Measurements from ENCODE around the gene STRN3.
"Not testable (repeated sequence)": the region's sequence is repeated elsewhere in the genome, so short reads cannot be mapped to it uniquely, and the experiment has no call there.

Gene STRN3

DNA sequence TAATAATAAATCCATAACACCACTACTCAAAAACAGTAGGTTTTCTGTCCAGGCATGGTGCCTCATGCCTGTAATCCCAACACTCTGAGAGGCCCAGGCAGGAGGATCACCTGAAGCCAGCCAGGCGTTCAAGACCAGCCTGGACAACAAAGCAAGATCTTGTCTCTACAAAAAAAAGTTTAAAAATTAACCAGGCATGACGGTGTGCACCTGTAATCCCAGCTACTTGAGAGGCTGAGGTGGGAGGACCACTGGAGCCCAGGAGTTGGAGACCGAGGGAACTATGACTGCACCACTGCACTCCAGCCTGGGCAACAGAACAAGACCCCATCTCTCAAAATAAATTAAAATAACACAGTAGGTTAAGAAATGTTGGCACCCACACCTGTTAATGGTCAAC is 45.2 kb downstream of the STRN3 start:
- Histone ChIP-seq H3K36me3 (ENCODE audit: control insufficient read depth in 1 of 2, insufficient read depth in 2 of 2, low read length in 2 of 2) (no peaks in the 10 kb centered on the region), H2BK5ac (ENCODE audit: low read depth, low read length, poor library complexity) (no peak overlapping the region), H2AK5ac (ENCODE audit: low read length) (no peak overlapping the region), H3K4ac (ENCODE audit: low read depth, low read length) (no peak overlapping the region), H3K27ac (ENCODE audit: low read depth, low read length) (no peak overlapping the region), H4K12ac (ENCODE audit: low read depth, low read length) (no peak overlapping the region), H2AFZ (ENCODE audit: insufficient read depth, low read length, poor library complexity) (no peak overlapping the region), H2BK120ac (ENCODE audit: insufficient read depth, low read length, poor library complexity) (no peak overlapping the region), H4K91ac (ENCODE audit: low read depth, low read length) (no peak overlapping the region), H3K23ac (ENCODE audit: low read length) (no peak overlapping the region), H3K27me3 (ENCODE audit: insufficient read depth, low read length) (no peaks in the 10 kb centered on the region), H4K8ac (ENCODE audit: low read depth, low read length) (no peak overlapping the region), H3K4me2 (ENCODE audit: low read length) (no peak overlapping the region), H3K4me1 (ENCODE audit: control insufficient read depth in 1 of 2, insufficient read depth in 2 of 2, low read length in 2 of 2) (no peaks in the 10 kb centered on the region), H3K9ac (ENCODE audit: low read length) (no peak overlapping the region), H3K14ac (ENCODE audit: low read length) (no peak overlapping the region), H3K79me2 (ENCODE audit: control insufficient read depth, insufficient read depth, low read length, poor library complexity) (peaks cover 4% of the 10 kb centered on the region), H3K4me3 (ENCODE audit: low read depth, low read length) (no peak overlapping the region), H3K9me3 (ENCODE audit: insufficient read depth, low read depth, low read length) (no peaks in the 10 kb centered on the region), H2BK12ac (ENCODE audit: low read length) (no peak overlapping the region), H3K18ac (ENCODE audit: low read length) (no peak overlapping the region), H3K79me1 (ENCODE audit: low read length) (no peaks in the 10 kb centered on the region)
- DNase-seq = no peak
- no CpG with 5 or more reads among the region's 3 CpGs for WGBS (ENCODE audit: extremely low coverage, insufficient coverage, insufficient read length)

DNA sequence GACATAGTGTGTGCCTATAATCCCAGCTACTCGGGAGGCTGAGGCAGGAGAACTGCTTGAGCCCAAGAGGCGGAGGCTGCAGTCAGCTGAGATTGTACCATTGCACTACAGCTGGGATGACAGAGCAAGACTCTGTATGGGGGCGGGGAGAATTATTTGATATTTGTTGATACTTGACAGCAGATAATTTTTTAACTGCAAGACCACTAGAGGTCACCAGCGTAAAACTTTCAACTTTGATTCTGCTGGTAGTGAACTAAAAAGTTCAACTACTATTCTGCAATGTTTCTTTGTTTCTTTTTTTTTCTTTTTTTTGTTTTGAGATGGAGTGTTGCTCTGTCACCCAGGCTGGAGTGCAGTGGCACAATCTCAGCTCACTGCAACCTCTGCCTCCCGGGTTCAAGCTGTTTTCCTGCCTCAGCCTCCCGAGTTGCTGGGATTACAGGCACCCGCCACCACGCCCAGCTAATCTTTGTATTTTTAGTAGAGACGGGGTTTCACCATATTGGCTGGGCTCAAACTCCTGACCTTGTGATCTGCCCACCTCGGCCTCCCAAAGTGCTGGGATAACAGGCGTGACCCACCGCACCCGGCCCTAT is 46.0 kb downstream of the STRN3 start:
- H3K79me2 ChIP-seq (ENCODE audit: control insufficient read depth, insufficient read depth, low read length, poor library complexity); H3K23ac ChIP-seq (ENCODE audit: low read length); H4K91ac ChIP-seq (ENCODE audit: low read depth, low read length); H3K4me2 ChIP-seq (ENCODE audit: low read length); H3K9ac ChIP-seq (ENCODE audit: low read length); H3K36me3 ChIP-seq (ENCODE audit: control insufficient read depth in 1 of 2, insufficient read depth in 2 of 2, low read length in 2 of 2); H2BK120ac ChIP-seq (ENCODE audit: insufficient read depth, low read length, poor library complexity); H4K8ac ChIP-seq (ENCODE audit: low read depth, low read length); H2BK5ac ChIP-seq (ENCODE audit: low read depth, low read length, poor library complexity); H3K14ac ChIP-seq (ENCODE audit: low read length); H4K12ac ChIP-seq (ENCODE audit: low read depth, low read length); H3K4me3 ChIP-seq (ENCODE audit: low read depth, low read length); H3K27ac ChIP-seq (ENCODE audit: low read depth, low read length); H2AK5ac ChIP-seq (ENCODE audit: low read length); H2BK12ac ChIP-seq (ENCODE audit: low read length); H3K18ac ChIP-seq (ENCODE audit: low read length); H3K4me1 ChIP-seq (ENCODE audit: control insufficient read depth in 1 of 2, insufficient read depth in 2 of 2, low read length in 2 of 2); H3K9me3 ChIP-seq (ENCODE audit: insufficient read depth, low read depth, low read length); H3K79me1 ChIP-seq (ENCODE audit: low read length); H2AFZ ChIP-seq (ENCODE audit: insufficient read depth, low read length, poor library complexity); H3K27me3 ChIP-seq (ENCODE audit: insufficient read depth, low read length): not testable (repeated sequence)
- no CpG with 5 or more reads among the region's 13 CpGs for WGBS (ENCODE audit: extremely low coverage, insufficient coverage, insufficient read length)
- H3K4ac ChIP-seq (ENCODE audit: low read depth, low read length) = peak overlapping the region; percentile 52
- DNase-seq = peak; percentile 48 to 86

DNA sequence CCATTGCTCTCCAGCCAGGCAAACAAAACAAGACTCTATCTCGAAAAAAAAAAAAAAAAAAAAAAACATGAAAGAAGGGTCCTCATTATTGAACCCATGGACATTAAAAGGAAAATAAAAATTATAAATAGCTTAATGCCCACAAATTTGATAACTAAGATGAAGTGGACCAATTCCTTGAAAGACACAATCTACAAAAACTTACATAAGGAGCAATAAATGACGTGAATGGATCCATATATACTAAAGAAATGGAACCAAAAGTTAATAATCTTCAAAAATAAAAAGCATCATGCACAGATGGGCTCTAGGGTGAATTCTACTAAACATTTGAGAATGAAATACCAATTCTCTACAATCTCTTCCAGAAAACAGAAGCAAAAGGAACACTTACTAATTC is 48.4 kb downstream of the STRN3 start:
- H3K23ac ChIP-seq (ENCODE audit: low read length) = no peak overlapping the region

DNA sequence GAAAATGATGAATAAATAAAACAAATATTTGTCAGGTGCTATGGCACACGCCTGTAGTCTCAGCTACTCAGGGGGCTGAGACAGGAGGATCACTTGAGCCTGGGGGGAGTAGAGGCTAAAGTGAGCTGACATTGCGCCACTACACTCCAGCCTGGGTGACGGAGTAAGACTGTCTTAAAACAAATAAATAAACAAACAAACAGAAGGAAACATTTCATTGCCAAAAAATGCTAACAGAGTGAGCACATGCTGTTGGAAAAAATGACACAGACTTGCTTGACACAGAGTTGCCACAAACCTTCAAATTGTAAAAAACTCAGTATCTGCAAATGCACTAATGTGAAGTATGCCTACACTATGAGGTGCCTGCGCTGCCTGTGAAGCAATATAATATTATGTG is 51.6 kb downstream of the STRN3 start:
- Histone ChIP-seq H3K18ac (ENCODE audit: low read length) (no peak overlapping the region), H3K4me2 (ENCODE audit: low read length) (no peak overlapping the region), H3K23ac (ENCODE audit: low read length) (no peak overlapping the region), H4K8ac (ENCODE audit: low read depth, low read length) (no peak overlapping the region), H2BK12ac (ENCODE audit: low read length) (no peak overlapping the region), H3K27ac (ENCODE audit: low read depth, low read length) (no peak overlapping the region), H3K79me2 (ENCODE audit: control insufficient read depth, insufficient read depth, low read length, poor library complexity) (peaks cover 15% of the 10 kb centered on the region), H4K12ac (ENCODE audit: low read depth, low read length) (no peak overlapping the region), H2BK5ac (ENCODE audit: low read depth, low read length, poor library complexity) (no peak overlapping the region), H3K4me1 (ENCODE audit: control insufficient read depth in 1 of 2, insufficient read depth in 2 of 2, low read length in 2 of 2) (peaks cover 0 to 2% of the 10 kb centered on the region in 2 experiments), H3K9me3 (ENCODE audit: insufficient read depth, low read depth, low read length) (no peaks in the 10 kb centered on the region), H3K9ac (ENCODE audit: low read length) (no peak overlapping the region), H3K4ac (ENCODE audit: low read depth, low read length) (peak overlapping the region; percentile 79), H3K14ac (ENCODE audit: low read length) (no peak overlapping the region), H3K79me1 (ENCODE audit: low read length) (no peaks in the 10 kb centered on the region), H4K91ac (ENCODE audit: low read depth, low read length) (no peak overlapping the region), H3K27me3 (ENCODE audit: insufficient read depth, low read length) (no peaks in the 10 kb centered on the region), H3K4me3 (ENCODE audit: low read depth, low read length) (no peak overlapping the region), H2AK5ac (ENCODE audit: low read length) (no peak overlapping the region), H2BK120ac (ENCODE audit: insufficient read depth, low read length, poor library complexity) (no peak overlapping the region), H3K36me3 (ENCODE audit: control insufficient read depth in 1 of 2, insufficient read depth in 2 of 2, low read length in 2 of 2) (no peaks in the 10 kb centered on the region), H2AFZ (ENCODE audit: insufficient read depth, low read length, poor library complexity) (no peak overlapping the region)
- WGBS (ENCODE audit: extremely low coverage, insufficient coverage, insufficient read length) = no CpG with 5 or more reads among the region's 4 CpGs
- peak; percentile 58 to 93 for DNase-seq

More for the DNA sequence above, 48.4 kb downstream of the STRN3 start:
- no peak overlapping the region for H3K4me3 ChIP-seq (ENCODE audit: low read depth, low read length)
- DNase-seq = no peak
- no peak overlapping the region for H3K14ac ChIP-seq (ENCODE audit: low read length)
- no peak overlapping the region for H2AFZ ChIP-seq (ENCODE audit: insufficient read depth, low read length, poor library complexity)
- no peak overlapping the region for H3K4ac ChIP-seq (ENCODE audit: low read depth, low read length)
- H2AK5ac ChIP-seq (ENCODE audit: low read length) = no peak overlapping the region
- H3K36me3 ChIP-seq (ENCODE audit: control insufficient read depth in 1 of 2, insufficient read depth in 2 of 2, low read length in 2 of 2) = no peaks in the 10 kb centered on the region
- H2BK12ac ChIP-seq (ENCODE audit: low read length) = no peak overlapping the region
- no CpG with 5 or more reads among the region's 2 CpGs for WGBS (ENCODE audit: extremely low coverage, insufficient coverage, insufficient read length)
- no peak overlapping the region for H4K8ac ChIP-seq (ENCODE audit: low read depth, low read length)
- no peak overlapping the region for H3K27ac ChIP-seq (ENCODE audit: low read depth, low read length)
- H4K12ac ChIP-seq (ENCODE audit: low read depth, low read length) = no peak overlapping the region
- no peaks in the 10 kb centered on the region for H3K79me1 ChIP-seq (ENCODE audit: low read length)
- H3K4me2 ChIP-seq (ENCODE audit: low read length) = no peak overlapping the region
- no peak overlapping the region for H3K9ac ChIP-seq (ENCODE audit: low read length)
- no peak overlapping the region for H4K91ac ChIP-seq (ENCODE audit: low read depth, low read length)
- no peak overlapping the region for H3K18ac ChIP-seq (ENCODE audit: low read length)
- no peak overlapping the region for H2BK120ac ChIP-seq (ENCODE audit: insufficient read depth, low read length, poor library complexity)
- H3K79me2 ChIP-seq (ENCODE audit: control insufficient read depth, insufficient read depth, low read length, poor library complexity) = peaks cover 7% of the 10 kb centered on the region
- H3K27me3 ChIP-seq (ENCODE audit: insufficient read depth, low read length) = no peaks in the 10 kb centered on the region
- H3K4me1 ChIP-seq (ENCODE audit: control insufficient read depth in 1 of 2, insufficient read depth in 2 of 2, low read length in 2 of 2) = no peaks in the 10 kb centered on the region
- no peak overlapping the region for H2BK5ac ChIP-seq (ENCODE audit: low read depth, low read length, poor library complexity)
- no peaks in the 10 kb centered on the region for H3K9me3 ChIP-seq (ENCODE audit: insufficient read depth, low read depth, low read length)

Data from trophoblast cell (in vitro differentiated cells and primary cell).